Measurements from ENCODE around the gene PANK1. TPM values are rescaled to one million over a fixed set of nuclear protein-coding genes. Genes with fewer than 3 reads are reported as not detected.

The PANK1 gene
- total and polyA plus RNA-seq, 3 donors from 2014 or later: 6.3 to 15.3 (median 9.2) TPM

GRCh38 chr10:89563311-89563710, 81.7 kb downstream of the PANK1 start:
- Histone ChIP-seq H3K4me1 (no peaks in the 10 kb centered on the region), H3K4me3 (no peak overlapping the region), H3K27ac (no peak overlapping the region), H3K36me3 (ENCODE audit: low read depth, missing control alignments) (no peaks in the 10 kb centered on the region), H3K27me3 (no peaks in the 10 kb centered on the region), H3K9me3 (no peaks in the 10 kb centered on the region)
- no peak for DNase-seq
- intact Hi-C loops (cut with DNase I; ENCODE audit: low total_unique reads): no loop called here
- WGBS, 2 donors: 85 to 87% methylated on average over 3 of the region's 3 CpGs
- TF ChIP-seq POLR2A (IDR thresholded peaks at IDR 0.05) (no peak), CTCF (IDR thresholded peaks at IDR 0.05) (no peak)

- DNase-seq: no peak
- TF ChIP-seq CTCF (IDR thresholded peaks at IDR 0.05) (no peak), POLR2A (IDR thresholded peaks at IDR 0.05) (no peak)
- no peaks in the 10 kb centered on the region for H3K4me1 ChIP-seq
- no peak overlapping the region for H3K27ac ChIP-seq
- no peaks in the 10 kb centered on the region for H3K27me3 ChIP-seq
- no peaks in the 10 kb centered on the region for H3K36me3 ChIP-seq (ENCODE audit: low read depth, missing control alignments)
- no peak overlapping the region for H3K4me3 ChIP-seq
- H3K9me3 ChIP-seq: no peaks in the 10 kb centered on the region
- WGBS, 2 donors: 86 to 100% methylated on average over 1 of the region's 1 CpG
- intact Hi-C loops (cut with DNase I; ENCODE audit: low total_unique reads): loop anchor here (10.0 kb wide), 1 partner anchor 132 kb away; no protein-coding TSS in a partner anchor
Observed at GRCh38 chr10:89556600-89556999, 88.4 kb downstream of the PANK1 start.

- no peak for DNase-seq
- 79 to 87% methylated on average over 7 of the region's 7 CpGs for WGBS, 2 donors
- no peaks in the 10 kb centered on the region for H3K27me3 ChIP-seq
- TF ChIP-seq POLR2A (IDR thresholded peaks at IDR 0.05): no peak
- peak in 1 of 3 experiments; percentile 40 for TF ChIP-seq CTCF (IDR thresholded peaks at IDR 0.05)
- intact Hi-C loops (cut with DNase I; ENCODE audit: low total_unique reads): loop anchor here (10.0 kb wide), 1 partner anchor 131 kb away; no protein-coding TSS in a partner anchor
- H3K9me3 ChIP-seq: no peaks in the 10 kb centered on the region
- no peak overlapping the region for H3K4me3 ChIP-seq
- H3K27ac ChIP-seq: no peak overlapping the region
- no peaks in the 10 kb centered on the region for H3K36me3 ChIP-seq (ENCODE audit: low read depth, missing control alignments)
- no peaks in the 10 kb centered on the region for H3K4me1 ChIP-seq
Observed at GRCh38 chr10:89555688-89556445, 89.2 kb downstream of the PANK1 start.

DNA sequence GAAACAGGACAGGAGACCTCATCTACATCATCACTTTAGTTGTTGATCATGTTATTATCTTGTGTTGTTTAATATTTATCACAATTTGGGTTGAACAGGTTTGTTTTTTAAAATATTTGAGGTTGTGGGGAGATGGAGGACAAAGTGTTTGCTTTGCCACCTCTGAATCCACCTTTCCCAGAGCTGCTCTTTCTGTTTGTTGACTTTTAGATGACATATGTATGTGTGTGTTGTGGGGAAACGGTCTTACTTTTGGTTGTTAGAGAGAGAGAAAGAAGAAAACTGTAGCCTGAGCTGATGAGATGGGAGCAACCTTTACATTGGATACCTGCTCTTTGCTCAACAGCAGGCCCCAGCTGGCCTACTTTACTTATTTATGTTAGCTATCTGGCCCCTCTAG, 90.6 kb downstream of the PANK1 start:
- WGBS, 2 donors: 88 to 97% methylated on average over 1 of the region's 1 CpG
- intact Hi-C loops (cut with DNase I; ENCODE audit: low total_unique reads): loop anchor here (10.0 kb wide), 1 partner anchor 130 kb away; no protein-coding TSS in a partner anchor
- Histone ChIP-seq H3K9me3 (no peaks in the 10 kb centered on the region), H3K27me3 (no peaks in the 10 kb centered on the region), H3K27ac (no peak overlapping the region), H3K4me1 (no peaks in the 10 kb centered on the region), H3K36me3 (ENCODE audit: low read depth, missing control alignments) (no peaks in the 10 kb centered on the region), H3K4me3 (no peak overlapping the region)
- TF ChIP-seq POLR2A (IDR thresholded peaks at IDR 0.05) (no peak), CTCF (IDR thresholded peaks at IDR 0.05) (no peak)
- no peak for DNase-seq

All from testis (tissue), 3 donors.